Posterior vena cava (tissue), 2 donors: ENCODE data around the gene DENND4A. TPM values are rescaled to one million over a fixed set of nuclear protein-coding genes. Genes with fewer than 3 reads are reported as not detected.

Experiments
- DNase-seq: peaks from one replicate; pipeline ENCODE4 v3.0.0-alpha.2; 2020; ENCODE audit warnings: low spot score
- intact Hi-C, 2 donors: fragments of 100-400 bp; cut with DNase I; formaldehyde crosslinking; loops; one replicate each; pipeline versions ENCODE4 v1.14.1 to v1.14.2; 2022 to 2023
- total RNA-seq, 2 donors: library from RNA; stranded (reverse); fragmentation: NEBNext Ultra II Directional; extraction: Animal tissue kit (Norgen Biotek cat#: 25700); gene quantifications; one replicate each; pipeline ENCODE4 v1.2.1, GENCODE V29; 2021
- donor health status: DM: yes; HTN: yes; CAD: no.
- donor health status: DM: yes; HTN: yes; CAD: no.

DENND4A gene
- total RNA-seq, 2 donors from 2014 or later: 28.6 to 30.1 TPM

DNA sequence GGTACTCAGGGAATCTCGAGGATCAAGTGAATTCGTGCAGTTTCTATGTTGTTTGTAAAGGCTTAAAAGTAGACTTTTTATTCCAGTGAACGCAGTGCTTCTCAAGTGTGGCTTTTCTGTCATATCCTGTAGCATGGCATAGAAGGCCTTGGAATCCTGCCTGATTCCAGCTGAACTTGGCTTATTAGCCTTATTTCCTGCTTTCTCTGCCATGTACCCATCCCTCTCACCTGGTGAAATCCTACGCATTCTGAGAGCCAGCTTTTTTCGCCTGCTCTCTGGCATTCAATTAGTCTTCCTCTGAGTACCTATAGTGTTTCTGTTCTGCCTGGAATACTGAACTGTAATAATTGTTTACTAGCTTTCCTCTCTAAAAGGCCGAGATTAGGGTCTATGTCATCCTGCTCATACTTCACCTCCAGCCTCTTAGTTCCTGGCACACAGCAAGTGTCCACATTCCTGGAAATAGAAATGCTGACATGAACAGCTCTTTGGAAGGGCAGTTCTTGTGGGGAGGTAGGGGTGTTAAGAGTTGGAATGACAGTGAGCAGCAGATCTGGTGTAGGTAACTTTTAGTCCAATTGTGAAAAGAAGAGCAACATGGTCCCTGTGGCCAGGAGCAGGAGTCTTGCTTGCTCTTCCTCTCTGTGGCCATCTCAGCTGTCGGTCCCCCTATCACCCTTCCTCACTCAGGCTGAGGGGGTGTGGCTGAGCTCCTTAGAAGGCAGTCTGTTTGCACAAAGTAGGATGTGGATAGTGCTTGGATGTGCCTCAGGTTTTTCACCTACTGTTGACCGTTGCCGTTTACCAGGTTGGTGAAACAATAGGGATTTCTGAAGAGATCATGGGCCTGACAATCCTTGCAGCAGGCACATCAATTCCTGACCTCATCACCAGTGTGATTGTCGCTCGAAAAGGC, 140.0 kb downstream of the DENND4A start:
- no peak for DNase-seq
- intact Hi-C loops: loop anchor here in 1 of 2 donors (5.0 kb wide), 1 partner anchor 1740 kb away; no protein-coding TSS in a partner anchor

GRCh38 chr15:65651042-65651322, 141.1 kb downstream of the DENND4A start:
- DNase-seq: no peak
- intact Hi-C loops: loop anchor here in 1 of 2 donors (5.0 kb wide), 1 partner anchor 1739 kb away; no protein-coding TSS in a partner anchor

DNA sequence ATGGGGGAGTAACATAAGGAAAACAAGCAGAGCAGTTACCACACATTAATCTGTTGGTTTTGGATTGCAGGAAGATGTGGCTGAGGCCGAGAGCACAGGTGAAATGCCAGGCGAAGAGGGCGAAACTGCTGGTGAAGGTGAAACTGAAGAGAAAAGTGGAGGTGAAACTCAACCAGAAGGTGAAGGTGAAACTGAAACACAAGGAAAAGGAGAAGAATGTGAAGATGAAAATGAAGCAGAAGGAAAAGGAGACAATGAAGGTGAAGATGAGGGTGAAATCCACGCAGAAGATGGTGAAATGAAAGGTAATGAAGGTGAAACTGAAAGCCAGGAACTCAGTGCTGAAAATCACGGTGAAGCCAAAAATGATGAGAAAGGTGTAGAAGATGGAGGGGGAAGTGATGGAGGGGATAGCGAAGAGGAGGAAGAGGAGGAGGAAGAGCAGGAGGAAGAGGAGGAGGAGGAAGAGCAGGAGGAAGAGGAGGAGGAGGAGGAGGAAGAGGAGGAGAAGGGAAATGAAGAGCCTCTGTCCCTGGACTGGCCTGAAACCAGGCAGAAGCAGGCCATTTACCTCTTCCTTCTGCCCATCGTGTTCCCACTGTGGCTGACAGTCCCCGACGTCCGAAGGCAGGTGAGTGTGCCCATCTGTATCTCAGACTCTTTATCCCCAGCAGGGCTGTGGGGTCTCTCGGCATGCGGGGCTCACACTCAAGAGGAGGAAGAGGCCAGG, 141.6 kb downstream of the DENND4A start:
- intact Hi-C loops: loop anchor here in 1 of 2 donors (5.0 kb wide), 1 partner anchor 1738 kb away; no protein-coding TSS in a partner anchor
- no peak for DNase-seq

GRCh38 chr15:65646486-65646885, 145.6 kb downstream of the DENND4A start:
- no peak for DNase-seq
- intact Hi-C loops: no loop called here

- intact Hi-C loops: no loop called here
- DNase-seq: no peak
Measured at GRCh38 chr15:65645392-65645791, 146.7 kb downstream of the DENND4A start.

- intact Hi-C loops: no loop called here
- no peak for DNase-seq
Measured at GRCh38 chr15:65644282-65644681, 147.8 kb downstream of the DENND4A start.

GRCh38 chr15:65642594-65642993, 149.5 kb downstream of the DENND4A start:
- intact Hi-C loops: no loop called here

DNA sequence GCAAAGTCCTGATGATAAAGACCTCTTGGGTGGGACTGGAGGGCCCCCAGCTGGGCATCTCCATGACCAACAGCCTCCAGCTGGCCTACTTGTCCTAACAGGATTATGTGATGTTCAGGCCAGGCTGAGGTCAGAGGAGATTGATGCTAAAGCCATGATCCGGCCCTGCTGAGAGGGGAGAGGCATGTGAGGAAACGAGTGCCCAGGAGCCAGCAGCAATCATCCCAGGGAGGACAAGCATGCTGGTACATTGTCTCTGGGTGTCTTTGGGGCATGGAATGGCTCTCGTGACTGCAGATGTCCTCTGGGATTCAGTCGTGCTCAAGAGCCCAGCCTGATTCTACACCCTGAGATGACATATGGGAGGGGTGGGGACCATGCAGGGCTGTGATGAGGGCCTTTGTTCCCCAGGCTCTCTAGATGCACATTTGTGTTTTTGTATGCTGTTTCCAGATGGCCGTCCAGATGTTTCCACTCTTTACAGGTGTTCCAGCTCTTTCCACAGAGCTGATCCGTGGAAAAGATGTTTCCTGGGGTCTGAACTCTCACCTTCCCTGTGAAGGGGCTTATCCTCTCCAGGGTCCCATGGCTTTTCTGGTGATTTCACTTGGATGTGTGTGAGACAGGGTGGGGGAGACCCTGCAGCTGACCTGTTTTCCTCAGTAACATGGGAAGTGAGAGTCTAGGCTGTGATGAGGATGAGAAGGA, 150.2 kb downstream of the DENND4A start:
- DNase-seq: no peak
- intact Hi-C loops: no loop called here

More at GRCh38 chr15:65642594-65642993, 149.5 kb downstream of the DENND4A start:
- no peak for DNase-seq

- intact Hi-C loops: no loop called here
- no peak for DNase-seq
Measured at GRCh38 chr15:65639509-65639908, 152.6 kb downstream of the DENND4A start.

DNA sequence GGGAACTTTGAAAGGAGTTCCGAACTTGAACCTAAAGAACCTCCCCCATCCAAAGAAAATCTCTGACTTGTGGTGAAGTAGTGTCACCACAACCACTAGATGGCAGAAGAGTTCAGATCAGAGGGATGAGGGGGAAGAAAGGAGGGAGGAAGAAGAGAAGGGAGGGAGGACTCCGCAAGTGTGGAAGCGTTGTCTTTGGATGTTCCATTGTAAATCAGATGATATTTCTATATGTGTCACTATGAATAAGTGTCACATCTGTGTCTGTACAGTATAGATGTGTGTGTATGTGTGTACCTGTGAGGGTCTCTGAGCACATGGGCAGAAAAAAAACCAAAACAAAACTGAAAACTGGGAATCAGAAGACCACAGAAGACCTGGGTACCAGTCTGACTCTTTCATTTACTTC, 153.4 kb downstream of the DENND4A start:
- no peak for DNase-seq
- intact Hi-C loops: no loop called here

GRCh38 chr15:65638109-65638508, 154.0 kb downstream of the DENND4A start:
- intact Hi-C loops: no loop called here
- no peak for DNase-seq

DNA sequence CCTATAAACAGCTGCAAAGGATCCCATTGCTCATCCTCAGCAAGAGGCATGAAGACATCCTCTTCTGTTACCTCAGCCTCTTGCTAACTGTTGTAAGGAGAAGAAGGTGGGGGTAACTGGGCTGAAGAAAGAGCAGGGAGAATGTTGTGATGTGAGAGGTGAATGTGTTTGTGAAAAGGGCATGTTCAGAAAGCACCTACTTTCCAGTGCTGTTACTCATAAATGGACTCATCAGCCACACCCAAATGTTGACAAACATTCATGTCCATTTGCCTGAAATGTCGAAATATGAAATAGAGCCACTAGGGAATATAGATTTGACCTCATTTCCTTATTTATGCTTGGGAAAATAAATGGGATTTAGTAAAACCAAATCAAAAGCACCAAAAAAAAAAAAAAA, 157.7 kb downstream of the DENND4A start:
- no peak for DNase-seq
- intact Hi-C loops: loop anchor here in 1 of 2 donors (5.0 kb wide), 1 partner anchor 217 kb away; no protein-coding TSS in a partner anchor

- intact Hi-C loops: loop anchor here in 1 of 2 donors (5.0 kb wide), 1 partner anchor 216 kb away; no protein-coding TSS in a partner anchor
- no peak for DNase-seq
Measured at GRCh38 chr15:65633752-65634151, 158.3 kb downstream of the DENND4A start.

DNA sequence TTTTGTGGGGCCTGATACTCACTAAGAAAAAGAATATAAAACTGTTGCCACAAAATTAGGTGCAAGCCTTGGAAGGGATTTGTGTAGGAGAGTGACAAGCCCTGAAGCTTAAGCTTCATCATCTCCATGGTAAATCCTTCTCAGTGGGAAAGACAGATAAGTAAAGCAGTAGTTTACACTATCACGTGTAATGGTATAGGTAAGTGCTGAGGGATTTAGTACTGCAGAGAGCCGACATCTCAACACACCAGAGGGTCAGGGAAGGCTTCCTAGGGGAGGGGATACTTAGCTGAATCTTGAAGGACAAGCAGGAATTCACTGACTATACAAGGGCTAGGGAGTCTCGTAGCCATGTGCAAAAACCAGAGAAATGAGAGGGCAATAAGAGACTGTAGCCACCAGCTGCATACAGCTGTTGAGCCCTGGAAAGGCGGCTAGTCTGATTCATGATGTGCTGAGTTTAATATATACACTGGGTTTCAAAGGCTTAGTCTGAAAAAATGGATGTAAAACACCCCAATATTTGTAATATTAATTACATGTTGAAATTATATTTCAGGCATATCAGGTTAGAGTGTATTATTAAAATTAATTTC, 159.2 kb downstream of the DENND4A start:
- intact Hi-C loops: loop anchor here in 1 of 2 donors (5.0 kb wide), 1 partner anchor 216 kb away; no protein-coding TSS in a partner anchor
- DNase-seq: no peak

DNA sequence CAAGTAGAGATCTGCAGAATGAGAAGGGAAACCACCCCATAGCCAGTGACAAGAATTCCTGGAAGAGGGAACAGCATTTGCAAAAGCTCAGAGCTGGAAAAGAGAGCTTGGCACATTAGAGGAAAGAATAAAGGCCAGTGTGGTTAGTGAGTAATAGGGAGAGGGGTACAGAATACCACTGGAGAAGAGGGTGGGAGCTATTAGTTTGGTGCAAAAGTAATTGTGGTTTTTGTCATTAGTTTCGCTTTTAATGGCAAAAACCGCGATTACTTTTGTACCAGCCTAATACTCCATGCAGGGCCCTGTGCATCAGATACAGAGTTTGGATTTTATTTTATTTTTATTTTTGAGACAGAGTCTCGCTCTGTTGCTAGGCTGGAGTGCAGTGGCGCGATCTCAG, 160.6 kb downstream of the DENND4A start:
- intact Hi-C loops: loop anchor here in 1 of 2 donors (5.0 kb wide), 1 partner anchor 214 kb away; no protein-coding TSS in a partner anchor
- no peak for DNase-seq

- DNase-seq: no peak
- intact Hi-C loops: loop anchor here in 1 of 2 donors (5.0 kb wide), 1 partner anchor 213 kb away; no protein-coding TSS in a partner anchor
Measured at GRCh38 chr15:65630760-65631159, 161.3 kb downstream of the DENND4A start.

DNA sequence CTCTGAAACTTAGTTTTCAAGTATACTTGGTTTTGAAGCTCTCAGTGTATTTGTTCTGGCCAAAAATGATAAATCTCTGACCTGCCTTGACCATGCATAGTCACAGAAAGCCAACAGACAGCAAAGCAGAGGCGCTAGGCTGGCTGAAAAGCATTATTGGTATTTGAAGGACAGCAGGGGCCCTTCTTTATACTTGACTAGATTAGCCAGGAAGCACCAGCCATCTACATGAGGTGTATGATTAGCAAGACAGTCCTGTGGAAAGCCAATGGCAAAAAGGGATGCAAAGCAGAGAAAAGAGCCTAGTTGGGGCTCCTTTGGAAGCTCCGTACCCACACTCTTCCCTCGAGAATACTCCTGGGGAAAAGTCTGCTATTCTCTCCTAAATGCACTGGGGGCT, 162.5 kb downstream of the DENND4A start:
- intact Hi-C loops: no loop called here
- no peak for DNase-seq

DNA sequence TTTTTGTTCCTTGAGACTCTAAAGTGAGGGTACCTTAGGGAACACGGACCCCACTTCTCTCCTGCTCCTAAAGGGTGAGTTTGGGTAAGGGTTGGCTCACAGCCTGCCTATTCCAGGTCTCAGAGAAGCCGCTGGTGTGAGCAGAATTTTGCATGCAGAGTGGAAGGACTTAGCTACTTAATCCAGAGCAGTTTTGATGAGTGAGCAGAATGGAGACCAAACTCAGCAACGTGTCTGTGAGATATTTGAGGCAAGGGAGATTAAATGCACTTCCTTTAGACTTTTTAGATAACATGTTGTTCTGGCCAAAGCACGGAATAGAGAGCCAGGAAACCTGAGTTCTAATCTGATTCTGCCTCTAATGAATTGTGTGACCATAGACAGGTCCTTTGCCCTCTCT, 165.2 kb downstream of the DENND4A start:
- no peak for DNase-seq
- intact Hi-C loops: no loop called here

DNA sequence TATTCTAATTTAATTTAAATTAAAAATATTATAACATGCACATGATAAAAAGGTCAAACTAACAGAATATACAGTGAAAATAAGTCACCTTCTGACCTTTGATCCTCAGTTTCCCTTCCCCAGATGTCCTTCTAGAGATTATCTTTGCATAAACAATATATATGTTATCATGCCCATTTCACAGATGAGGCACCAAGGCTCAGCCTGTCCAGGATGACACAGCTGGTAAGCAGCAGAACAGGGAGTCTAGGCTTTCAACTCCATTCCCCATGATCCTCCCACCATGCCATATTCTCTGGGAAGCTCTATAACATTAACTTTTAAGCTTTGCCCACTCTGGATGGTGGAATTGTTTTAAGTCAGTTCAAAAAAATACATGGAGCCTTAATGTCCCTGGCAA, 169.0 kb downstream of the DENND4A start:
- no peak for DNase-seq
- intact Hi-C loops: no loop called here
